ENCODE data around the gene F13B.
A peak's percentile ranks its signal among the peaks of the same experiment; 100 is the strongest.

Gene F13B

DNA sequence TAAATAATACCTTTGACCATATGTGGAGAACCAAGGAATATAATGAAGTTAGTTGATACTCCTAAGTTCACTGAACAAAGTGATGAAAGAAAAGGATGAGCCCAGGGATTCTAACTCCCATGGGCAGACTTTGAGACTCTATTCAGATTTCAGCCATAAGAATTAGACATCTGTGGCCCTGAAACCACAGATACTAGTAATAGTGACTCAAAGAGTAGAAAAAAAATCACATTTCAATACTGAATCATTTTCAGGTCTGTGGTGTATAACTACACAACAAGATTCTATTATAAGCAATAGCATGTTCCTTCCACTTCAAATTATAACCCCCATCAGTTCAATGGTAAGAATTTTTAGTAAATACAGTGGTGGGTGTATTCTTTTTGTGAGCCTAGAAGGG, 16.4 kb upstream of the F13B start:
- DNase-seq (ENCODE audit: low read depth), result no peak
- TF ChIP-seq POLR2A (IDR thresholded peaks at IDR 0.05; ENCODE audit: extremely low read depth, insufficient read length), result no peak
- TF ChIP-seq, protein P1, sequence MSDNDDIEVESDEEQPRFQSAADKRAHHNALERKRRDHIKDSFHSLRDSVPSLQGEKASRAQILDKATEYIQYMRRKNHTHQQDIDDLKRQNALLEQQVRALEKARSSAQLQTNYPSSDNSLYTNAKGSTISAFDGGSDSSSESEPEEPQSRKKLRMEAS (IDR thresholded peaks at IDR 0.05; ENCODE audit: low read depth, low read length), result no peak
- TF ChIP-seq MYC (IDR thresholded peaks at IDR 0.05; ENCODE audit: low read depth, low read length), result no peak
- TF ChIP-seq, protein P2, sequence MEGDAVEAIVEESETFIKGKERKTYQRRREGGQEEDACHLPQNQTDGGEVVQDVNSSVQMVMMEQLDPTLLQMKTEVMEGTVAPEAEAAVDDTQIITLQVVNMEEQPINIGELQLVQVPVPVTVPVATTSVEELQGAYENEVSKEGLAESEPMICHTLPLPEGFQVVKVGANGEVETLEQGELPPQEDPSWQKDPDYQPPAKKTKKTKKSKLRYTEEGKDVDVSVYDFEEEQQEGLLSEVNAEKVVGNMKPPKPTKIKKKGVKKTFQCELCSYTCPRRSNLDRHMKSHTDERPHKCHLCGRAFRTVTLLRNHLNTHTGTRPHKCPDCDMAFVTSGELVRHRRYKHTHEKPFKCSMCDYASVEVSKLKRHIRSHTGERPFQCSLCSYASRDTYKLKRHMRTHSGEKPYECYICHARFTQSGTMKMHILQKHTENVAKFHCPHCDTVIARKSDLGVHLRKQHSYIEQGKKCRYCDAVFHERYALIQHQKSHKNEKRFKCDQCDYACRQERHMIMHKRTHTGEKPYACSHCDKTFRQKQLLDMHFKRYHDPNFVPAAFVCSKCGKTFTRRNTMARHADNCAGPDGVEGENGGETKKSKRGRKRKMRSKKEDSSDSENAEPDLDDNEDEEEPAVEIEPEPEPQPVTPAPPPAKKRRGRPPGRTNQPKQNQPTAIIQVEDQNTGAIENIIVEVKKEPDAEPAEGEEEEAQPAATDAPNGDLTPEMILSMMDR (IDR thresholded peaks at IDR 0.05; ENCODE audit: low read depth, low read length), result no peak
- H3K4me3 ChIP-seq (ENCODE audit: low read depth, low read length), result no peak overlapping the region

DNA sequence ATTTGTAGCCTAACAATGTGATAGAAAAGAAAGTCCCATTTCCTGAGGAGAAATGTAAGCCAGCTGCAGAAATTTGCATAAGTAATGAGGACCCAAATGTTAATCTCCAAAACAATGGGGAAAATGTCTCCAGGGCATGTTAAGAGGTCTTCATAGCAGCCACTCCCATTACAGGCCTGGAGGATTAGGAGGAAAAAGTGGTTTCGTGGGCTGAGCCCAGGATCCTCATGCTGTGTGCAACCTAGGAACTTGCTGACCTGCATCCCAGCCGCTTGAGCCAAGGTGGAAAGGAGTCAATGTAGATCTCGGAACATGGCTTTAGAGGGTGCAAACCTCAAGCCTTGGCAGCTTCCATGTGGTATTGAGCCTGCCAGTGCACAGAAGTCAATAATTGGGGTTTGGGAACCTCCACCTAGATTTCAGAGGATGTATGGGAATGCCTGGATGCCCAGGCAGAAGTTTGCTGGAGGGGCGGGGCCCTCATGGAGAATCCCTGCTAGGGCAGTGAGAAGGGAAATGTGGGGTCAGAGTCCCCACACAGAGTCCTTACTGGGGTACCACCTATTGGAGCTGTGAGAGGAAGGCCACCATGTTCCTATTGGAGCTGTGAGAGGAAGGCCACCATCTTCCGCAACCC, 14.2 kb upstream of the F13B start:
- H3K4me3 ChIP-seq (ENCODE audit: low read depth, low read length), result no peak overlapping the region
- TF ChIP-seq, protein P1 (IDR thresholded peaks at IDR 0.05; ENCODE audit: low read depth, low read length), result no peak
- DNase-seq (ENCODE audit: low read depth), result peak; percentile 9

DNA sequence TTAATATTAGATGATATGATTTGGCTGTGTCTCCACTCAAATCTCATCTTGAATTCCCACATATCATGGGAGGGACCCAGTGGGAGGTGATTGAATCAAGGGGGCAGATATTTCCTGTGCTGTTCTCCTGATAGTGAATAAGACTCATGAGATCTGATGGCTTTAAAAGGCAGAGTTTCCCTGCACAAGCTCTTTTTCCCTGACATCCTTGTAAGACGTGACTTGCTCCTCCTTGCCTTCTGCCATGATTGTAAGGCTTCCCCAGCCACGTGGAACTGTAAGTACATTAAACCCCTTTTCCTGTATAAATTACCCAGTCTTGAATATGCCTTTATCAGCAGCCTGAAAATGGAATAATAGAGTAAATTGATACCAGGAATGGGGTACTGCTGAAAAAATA, 13.3 kb upstream of the F13B start:
- TF ChIP-seq, protein P2 (IDR thresholded peaks at IDR 0.05; ENCODE audit: low read depth, low read length), result no peak
- TF ChIP-seq MYC (IDR thresholded peaks at IDR 0.05; ENCODE audit: low read depth, low read length), result no peak
- TF ChIP-seq POLR2A (IDR thresholded peaks at IDR 0.05; ENCODE audit: extremely low read depth, insufficient read length), result no peak
- TF ChIP-seq, protein P1 (IDR thresholded peaks at IDR 0.05; ENCODE audit: low read depth, low read length), result no peak
- DNase-seq (ENCODE audit: low read depth), result no peak
- H3K4me3 ChIP-seq (ENCODE audit: low read depth, low read length), result no peak overlapping the region

DNA sequence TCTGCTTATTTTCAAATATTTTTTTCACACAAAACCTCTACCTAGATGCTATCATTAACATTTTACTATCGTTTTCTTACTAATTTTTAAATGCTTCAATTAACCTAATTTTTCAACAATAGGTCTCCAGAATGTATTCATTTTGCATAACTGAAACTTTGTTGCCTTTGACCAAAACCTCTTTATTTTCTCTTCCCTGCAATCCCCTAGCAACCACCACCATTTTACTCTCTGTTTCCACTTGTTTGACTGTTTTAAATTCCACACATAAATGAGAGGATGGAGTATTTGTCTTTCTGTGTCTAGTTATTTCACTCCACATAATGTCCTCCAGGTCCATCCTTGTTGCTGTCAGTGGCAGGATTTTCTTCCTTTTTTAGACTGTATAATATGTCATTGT, 9.5 kb upstream of the F13B start:
- DNase-seq (ENCODE audit: low read depth), result no peak
- TF ChIP-seq, protein P1 (IDR thresholded peaks at IDR 0.05; ENCODE audit: low read depth, low read length), result no peak
- TF ChIP-seq POLR2A (IDR thresholded peaks at IDR 0.05; ENCODE audit: extremely low read depth, insufficient read length), result no peak
- H3K4me3 ChIP-seq (ENCODE audit: low read depth, low read length), result no peak overlapping the region

DNA sequence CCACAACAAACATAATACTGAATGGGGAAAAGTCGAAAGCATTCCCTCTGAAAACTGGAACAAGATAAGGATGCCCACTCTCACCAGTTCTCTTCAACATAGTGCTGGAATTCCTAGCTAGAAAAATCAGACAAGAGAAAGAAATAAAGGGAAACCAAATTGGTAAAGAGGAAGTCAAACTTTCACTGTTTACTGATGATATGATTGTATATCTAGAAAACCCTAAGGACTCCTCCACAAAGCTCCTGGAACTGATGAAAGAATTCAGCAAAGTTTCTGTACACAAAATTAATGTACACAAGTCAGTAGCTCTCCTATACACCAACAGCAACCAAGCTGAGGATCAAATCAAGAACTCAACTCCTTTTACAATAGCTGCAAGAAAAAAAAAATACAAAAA, 6.9 kb upstream of the F13B start:
- no peak overlapping the region for H3K4me3 ChIP-seq (ENCODE audit: low read depth, low read length)
- no peak for DNase-seq (ENCODE audit: low read depth)
- TF ChIP-seq, protein P2 (IDR thresholded peaks at IDR 0.05; ENCODE audit: low read depth, low read length), result no peak
- TF ChIP-seq, protein P1 (IDR thresholded peaks at IDR 0.05; ENCODE audit: low read depth, low read length), result no peak
- TF ChIP-seq MYC (IDR thresholded peaks at IDR 0.05; ENCODE audit: low read depth, low read length) (no peak), POLR2A (IDR thresholded peaks at IDR 0.05; ENCODE audit: extremely low read depth, insufficient read length) (no peak)

DNA sequence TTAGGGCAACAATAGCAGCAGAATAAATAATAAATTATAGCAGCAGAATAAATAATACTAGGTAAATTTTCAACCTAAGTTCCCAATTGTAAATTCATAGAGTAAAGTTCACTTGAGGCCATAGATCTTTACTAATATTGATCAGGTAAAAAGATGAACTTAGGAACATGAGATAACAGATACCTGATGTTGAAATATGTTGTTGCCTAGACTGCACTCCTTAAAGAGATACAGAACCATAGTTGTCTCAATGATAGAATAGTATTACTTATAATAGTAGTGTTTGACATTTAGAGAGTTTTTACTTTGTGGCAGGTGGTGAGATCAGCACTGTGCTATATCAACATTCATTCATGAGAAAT, 378 bp upstream of the F13B start:
- no peak for DNase-seq (ENCODE audit: low read depth)
- TF ChIP-seq, protein P2 (IDR thresholded peaks at IDR 0.05; ENCODE audit: low read depth, low read length), result no peak
- TF ChIP-seq MYC (IDR thresholded peaks at IDR 0.05; ENCODE audit: low read depth, low read length) (no peak), POLR2A (IDR thresholded peaks at IDR 0.05; ENCODE audit: extremely low read depth, insufficient read length) (no peak)
- TF ChIP-seq, protein P1 (IDR thresholded peaks at IDR 0.05; ENCODE audit: low read depth, low read length), result no peak
- H3K4me3 ChIP-seq (ENCODE audit: low read depth, low read length), result no peak overlapping the region
